Stimulated activated CD8-positive, alpha-beta memory T cell treated with anti-CD3 and anti-CD28 coated beads, Interleukin-4, amount 100 ng/mL, for 24 hours (primary cell): Measurements from ENCODE around the gene HMGA1.
"Not testable (repeated sequence)": the region's sequence is repeated elsewhere in the genome, so short reads cannot be mapped to it uniquely, and the experiment has no call there.

Experiments
- DNase-seq: peaks from one replicate; pipeline ENCODE4 v3.0.0-alpha.2; 2020; ENCODE audit warnings: low read depth

Gene HMGA1

DNA sequence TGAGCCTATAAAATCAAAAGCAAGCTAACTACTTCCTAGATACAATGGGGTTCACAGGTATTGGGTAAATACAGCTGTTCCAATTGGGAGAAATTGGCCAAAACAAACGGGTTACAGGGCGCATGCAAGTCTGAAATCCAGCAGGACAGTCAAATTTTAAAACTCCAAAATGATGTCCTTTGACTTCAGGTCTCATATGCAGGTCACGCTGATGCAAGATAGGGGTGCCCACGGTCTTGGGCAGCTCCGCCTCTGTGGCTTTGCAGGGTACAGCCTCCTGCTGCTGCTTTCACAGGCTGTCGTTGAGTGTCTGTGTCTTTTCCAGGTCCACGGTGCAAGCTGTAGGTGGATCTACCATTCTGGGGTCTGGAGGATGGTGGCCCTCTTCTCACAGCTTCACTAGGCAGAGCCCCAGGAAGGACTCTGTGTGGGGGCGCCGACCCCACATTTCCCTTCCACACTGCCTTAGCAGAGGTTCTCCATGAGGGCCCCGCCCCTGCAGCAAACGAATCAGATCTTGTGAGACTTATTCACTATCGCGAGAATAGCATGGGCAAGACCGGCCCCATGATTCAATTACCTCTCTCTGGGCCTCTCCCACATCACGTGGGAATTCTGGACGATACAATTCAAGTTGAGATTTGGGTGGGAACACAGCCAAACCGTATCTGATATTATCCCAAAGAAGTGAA is 24.0 kb downstream of the HMGA1 start:
- no peak for DNase-seq

DNA sequence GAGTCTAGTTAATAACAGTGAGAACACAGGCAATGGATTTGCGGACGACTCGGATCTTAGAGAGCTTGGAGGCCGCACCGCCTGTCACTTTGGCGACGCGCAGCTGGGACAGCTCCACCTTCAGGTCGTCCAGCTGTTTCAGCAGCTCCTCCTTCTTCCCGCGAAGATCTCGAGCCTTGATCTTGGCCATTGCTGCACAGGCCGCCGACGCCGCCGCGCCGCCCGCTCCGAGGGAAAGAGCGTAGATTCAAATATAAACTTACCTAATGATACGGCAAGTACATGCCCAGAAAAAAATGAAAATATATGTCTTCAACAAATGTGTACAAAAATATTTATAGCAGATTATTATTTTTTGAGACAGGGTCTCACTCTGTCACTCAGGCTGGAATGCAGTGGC is 26.8 kb downstream of the HMGA1 start:
- DNase-seq: not testable (repeated sequence)

DNA sequence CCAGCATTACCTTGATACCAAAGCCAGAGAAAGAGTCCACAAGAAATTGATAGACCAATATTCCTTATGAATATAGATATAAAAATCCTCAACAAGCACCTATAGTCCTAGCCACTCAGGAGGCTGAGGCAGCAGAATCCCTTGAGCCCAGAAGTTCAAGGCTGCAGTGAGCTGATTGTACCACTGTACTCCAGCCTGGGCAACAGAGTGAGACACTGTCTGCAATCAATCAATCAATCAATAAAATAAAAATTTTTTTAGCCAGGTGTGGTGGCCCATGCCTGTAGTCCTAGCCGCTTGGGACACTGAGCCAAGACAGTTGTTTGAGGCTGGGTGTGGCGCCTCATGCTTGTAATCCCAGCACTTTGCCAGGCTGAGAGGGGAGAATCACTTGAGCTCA is 31.1 kb downstream of the HMGA1 start:
- no peak for DNase-seq

DNA sequence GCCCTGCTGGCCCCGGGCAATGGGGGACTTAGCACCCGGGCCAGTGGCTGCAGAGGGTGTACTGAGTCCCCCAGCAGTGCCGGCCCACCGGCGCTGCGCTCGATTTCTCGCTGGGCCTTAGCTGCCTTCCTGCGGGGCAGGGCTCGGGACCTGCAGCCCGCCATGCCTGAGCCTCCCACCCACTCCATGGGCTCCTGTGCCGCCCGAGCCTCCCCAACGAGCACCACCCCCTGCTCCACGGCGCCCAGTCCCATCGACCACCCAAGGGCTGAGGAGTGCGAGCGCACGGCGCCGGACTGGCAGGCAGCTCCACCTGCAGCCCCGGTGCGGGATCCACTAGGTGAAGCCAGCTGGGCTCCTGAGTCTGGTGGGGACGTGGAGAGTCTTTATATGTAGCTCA is 32.5 kb downstream of the HMGA1 start:
- DNase-seq: not testable (repeated sequence)

DNA sequence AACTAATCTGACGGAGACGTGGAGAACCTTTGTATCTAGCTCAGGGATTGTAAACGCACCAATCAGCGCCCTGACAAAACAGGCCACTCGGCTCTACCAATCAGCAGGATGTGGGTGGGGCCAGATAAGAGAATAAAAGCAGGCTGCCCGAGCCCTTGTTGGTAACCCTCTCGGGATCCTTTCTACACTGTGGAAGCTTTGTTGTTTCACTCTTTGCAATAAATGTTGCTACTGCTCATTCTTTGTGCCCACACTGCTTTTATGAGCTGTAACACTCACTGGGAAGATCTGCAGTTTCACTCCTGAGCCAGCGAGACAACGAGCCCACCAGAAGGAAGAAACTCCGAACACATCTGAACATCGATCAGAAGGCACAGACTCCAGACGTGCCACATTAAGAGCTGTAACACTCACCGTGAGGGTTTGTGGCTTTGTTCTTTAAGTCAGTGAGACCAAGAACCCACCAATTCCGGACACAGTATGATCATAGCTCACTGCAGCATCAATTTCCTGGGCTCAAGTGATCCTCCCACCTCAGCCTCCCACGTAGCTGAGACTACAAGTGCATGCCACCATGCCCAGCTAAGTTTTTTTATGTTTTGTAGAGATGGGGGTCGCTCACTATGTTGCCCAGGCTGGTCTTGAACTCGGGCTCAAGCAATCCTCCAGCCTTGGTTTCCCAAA is 33.1 kb downstream of the HMGA1 start:
- not testable (repeated sequence) for DNase-seq

DNA sequence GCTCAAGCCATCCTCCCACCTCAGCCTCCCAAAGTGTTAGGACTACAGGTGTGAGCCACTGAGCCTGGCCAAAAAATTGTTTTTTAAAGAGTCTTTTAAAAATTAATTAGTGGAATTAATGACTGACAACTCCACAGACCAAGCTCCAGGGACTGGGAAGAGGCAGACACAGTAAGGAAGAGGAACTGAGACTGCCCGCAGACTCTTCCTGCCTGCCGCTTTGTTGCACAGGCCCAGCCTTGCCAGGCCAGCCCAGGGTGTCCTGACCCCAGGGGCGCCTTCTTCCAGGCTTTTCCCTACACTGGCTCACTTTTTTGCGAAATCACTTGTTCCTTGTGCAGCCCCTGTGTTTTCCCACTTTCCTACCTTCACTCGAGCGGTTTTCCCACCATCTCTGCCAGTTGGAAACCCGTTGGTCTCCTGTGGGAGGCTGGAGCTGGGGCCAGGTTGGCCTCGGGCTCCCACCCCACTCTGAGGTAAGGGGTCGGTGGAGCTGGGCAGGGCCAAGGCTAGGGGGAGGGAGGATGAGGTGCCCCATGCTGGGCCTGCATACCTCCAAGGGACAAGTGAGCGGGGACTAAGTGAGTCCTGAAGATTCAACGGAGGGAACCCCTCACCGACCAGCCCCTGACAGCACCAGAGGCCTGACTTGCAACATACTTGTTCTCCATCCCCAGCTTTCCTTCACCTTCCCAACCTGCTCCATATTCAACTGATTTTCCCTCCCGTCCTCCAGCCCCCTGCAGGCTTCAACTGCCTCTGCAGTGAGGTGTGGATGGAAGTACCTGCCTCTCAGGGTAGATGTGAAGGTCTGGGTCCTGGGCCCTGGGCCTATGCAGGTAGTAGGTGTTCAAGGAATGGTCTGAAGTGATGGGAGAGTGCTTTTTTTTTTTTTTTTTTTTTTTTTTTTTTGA is 35.6 kb downstream of the HMGA1 start:
- no peak for DNase-seq

DNA sequence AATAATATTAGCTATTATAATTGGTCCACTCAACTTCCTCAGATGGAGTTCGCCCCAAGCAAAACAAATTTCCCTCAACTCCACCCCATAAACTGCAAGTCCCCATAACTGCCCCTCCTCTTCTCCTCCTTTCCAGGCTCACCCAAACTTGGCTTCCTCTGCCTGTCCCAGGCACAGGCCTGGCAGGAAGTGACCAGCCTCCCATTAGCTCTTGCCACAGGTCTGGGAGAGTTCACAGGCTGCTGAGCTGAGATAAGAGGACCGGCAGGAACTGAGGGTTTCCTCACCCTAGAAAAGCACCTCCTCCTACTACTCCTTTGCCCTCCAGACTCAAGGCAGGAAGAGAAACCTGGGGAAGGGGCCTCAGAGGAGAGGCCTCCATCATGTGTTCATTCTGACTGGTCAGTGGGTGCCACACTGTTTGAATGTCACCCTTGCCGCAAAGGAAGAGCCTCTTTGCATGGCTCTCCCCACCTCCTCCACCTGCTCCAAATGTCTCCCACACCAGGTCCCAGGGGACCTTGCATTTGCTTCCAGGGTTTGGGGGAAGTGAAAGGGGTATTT is 36.7 kb downstream of the HMGA1 start:
- DNase-seq: no peak

DNA sequence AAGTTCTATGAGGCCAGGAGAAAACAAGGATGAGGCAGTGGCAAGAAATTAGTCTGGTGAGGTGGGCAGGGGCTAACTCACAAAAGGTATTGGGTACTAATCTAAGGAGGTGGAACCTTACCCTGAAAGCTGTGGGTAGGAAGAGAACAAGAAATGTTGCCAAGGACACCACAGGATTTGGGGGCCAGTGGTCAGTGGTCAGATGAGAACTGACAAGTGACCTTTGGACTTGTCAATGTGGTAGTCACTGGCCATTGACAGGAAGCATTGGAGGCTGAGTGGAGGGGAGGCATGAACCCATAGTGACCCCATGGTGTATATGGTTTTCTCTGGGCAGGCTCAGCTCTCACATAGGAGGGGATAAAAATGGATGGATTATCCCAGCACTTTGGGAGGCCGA is 37.5 kb downstream of the HMGA1 start:
- DNase-seq: no peak

DNA sequence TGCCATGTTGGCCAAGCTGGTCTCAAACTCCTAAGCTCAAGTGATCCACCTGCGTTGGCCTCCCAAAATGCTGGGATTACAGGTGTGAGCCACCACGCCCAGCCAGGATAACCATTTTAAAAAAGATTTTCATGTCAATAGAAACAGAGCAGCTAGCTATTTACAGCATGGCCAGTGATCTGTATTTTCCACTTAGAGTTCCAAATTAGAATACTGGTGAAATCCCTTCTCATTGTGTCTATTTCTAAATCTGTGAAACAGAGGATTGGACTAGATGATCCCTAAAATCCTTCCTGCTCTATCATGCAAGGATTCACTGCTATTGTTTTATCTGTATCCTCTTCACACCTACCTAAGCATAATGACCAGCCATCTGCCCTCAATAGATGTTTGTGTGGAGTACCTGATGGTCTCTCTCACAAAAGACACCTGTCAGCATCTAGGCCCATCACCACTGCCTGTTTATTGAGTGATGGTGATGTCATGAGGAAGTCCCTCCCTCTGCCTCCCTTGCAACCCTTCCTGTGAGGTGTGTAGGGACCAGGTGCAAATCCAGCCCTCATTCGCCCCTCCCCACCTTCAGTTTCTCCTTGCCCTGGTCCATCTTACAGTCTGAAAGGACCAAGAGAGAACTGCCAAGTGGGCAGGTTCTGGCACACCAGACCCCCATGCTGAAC is 38.6 kb downstream of the HMGA1 start:
- no peak for DNase-seq

DNA sequence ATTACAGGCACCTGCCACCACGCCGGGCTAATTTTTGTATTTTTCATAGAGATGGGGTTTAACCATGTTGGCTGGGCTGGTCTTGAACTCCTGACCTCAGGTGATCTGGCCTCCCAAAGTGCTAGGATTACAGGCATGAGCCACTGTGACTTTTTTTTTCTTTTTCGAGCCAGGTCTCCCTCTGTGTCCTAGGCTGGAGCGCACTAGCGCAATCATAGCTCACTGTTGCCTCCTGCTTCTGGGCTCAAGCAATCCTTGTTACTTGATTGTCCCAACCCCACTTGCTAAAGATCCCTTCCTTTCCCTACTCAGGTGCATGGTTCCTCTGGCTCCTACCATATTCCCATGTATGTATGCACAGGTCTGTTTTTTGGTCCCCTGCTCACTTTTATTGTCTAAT is 39.5 kb downstream of the HMGA1 start:
- DNase-seq: no peak

DNA sequence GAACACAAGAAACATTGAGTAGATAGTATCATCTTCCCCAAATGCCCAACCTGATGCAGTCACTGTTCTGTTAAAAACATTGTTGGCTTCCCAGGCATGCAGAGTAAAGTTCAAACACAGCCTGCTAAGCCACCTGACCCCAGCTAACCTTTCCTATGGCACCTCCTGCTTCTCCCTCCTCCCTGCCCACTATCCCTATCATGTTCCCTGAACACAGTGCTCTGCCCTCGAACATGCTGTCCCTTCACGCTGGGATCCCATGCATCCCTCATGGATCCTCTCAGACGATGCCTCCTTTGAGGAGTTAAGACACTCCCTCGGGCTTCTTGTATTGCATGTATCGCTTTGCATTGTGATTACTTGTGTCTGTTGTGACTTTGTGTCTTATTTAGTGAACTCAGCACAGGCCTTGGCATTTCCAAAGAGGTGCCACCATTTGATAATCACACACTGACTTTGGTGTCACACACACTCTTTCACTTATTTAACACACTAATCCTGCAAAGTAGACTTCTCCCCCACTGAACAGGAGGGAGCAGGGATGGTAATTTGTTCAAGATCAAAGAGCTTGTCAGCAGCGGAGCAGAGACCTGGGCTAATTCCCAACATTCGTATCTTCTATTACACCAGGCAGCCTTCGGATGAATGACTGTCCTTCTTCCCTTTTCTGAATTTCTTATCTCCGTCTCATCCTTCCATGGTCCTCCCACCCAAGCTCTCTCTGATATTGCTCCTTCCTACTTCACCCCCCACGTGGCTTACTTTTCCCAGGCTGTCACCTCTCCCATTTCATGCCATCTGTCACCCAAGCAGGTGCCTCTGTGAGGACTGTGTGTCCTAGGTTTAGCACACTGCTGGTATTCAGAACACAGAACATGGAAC is 40.4 kb downstream of the HMGA1 start:
- DNase-seq: no peak

DNA sequence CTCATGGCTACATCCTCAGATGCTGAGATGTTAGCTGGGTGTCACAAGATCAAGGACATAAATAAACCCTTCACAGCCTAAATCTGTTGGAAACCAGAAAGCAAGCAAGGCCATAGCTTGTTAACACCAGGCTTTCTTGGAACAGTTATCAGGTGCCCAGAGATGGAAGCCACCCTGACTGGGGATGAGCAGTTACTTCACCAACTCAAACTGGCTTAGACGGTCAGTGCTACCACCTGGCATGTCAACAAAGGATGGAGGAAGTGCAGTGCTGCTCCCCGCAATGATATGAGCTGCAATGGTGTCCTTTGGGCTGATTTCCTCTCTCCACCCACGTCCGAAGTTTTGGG is 41.1 kb downstream of the HMGA1 start:
- no peak for DNase-seq

DNA sequence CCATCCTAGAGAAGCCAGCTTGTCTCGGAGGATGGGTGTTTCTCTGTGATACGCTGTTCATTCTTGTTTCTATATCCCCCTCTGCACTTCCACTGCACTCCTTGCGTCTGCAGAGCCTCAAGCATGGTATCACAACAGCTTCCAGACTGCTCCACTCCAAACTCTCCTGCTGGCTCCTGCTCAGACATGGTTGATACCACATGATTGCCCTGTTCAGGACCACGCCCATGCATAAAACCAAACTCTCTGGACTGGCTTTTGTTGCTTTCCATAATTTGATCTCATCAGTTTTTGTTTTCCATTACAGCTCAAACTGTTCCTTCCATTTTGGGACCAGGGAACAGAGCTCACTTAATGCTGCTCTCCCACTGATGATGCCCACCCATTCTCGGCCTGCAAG is 42.2 kb downstream of the HMGA1 start:
- DNase-seq: no peak

DNA sequence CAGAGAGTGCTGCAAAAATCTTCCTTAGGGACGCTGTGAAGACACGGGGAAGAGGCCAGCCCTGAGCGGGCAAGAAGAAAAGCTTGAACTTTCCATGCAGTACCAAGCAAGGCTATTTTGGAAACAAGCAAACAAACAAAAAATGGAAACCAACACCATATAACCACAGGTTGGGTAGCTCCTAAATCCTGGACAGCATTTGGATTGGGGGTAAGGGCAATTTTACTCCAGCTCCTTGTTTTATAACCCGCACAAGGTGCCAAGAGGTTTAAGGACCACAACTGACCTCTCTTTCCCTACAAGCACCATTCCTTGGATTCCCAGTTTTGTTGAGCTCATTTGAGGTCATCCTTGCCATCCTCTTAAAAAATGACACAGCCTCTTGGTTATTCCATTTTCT is 43.5 kb downstream of the HMGA1 start:
- DNase-seq: no peak

DNA sequence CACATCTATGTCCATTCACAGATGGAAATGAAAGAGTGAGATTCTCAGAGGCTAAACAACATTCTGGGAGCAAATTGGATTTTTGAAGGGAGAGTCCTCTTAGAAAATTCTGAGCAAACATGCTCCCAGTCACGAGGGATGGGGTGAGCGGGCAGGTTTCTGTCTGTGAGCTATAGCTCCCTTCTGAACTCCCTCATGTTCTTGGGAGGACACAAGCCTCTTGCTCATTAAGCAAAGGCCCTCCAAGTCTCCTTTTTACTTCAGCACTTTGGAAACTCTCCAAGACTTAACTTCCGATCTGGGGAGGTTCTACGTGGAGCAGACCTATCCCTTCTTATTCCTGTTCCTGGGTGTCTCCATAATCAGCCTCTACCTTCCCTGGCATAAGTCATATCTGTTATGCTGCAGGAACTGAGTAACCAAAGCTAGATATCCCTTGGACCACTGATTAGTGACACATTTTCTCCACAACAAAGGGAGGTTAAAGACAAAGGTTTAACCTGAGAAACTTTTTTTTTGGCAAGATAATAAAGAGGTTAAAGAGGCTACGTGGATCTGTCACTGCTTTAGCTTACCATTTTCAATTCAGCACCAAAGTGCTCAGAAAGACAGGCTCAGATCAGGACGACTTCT is 45.1 kb downstream of the HMGA1 start:
- DNase-seq: no peak

DNA sequence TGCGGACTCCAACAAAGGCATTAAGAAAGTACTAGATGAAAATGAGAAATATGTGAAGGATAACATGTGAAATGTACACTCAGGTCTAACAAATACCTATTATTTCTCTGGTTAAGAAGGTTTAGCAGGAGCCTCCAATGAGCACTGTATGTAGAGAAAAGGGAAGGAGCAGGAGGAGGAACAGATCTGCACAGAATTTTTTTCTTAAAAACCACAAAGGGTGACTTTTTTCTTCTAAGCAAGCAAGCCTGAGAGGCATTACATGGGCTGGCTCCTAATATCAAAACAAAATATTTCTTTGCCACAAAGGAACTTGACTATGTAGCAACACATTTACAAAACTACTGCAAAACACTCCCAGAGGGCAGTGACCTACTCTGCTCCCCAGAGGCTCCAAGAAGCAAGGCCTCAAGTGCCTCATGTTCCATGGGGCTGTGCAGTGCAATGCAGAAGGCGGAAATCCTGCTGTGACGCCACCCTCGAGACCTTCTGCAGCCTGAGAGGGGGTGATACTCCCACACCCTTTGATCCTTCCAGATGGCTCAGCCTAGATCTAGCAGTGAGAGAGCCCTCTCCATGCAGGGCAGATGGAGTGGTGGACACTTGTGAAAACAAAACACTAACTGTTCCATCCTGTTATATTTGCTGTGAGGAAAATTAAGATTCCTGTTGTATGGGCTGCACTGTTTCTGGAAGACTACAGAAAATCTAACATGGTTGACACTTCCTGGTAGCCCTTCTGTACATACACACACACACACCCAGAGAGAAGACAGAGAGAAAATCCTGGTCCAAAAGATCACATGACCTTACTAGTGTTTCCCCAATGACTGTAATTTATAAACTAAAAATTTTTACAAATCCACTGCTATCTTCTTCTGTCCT is 48.1 kb downstream of the HMGA1 start:
- no peak for DNase-seq

DNA sequence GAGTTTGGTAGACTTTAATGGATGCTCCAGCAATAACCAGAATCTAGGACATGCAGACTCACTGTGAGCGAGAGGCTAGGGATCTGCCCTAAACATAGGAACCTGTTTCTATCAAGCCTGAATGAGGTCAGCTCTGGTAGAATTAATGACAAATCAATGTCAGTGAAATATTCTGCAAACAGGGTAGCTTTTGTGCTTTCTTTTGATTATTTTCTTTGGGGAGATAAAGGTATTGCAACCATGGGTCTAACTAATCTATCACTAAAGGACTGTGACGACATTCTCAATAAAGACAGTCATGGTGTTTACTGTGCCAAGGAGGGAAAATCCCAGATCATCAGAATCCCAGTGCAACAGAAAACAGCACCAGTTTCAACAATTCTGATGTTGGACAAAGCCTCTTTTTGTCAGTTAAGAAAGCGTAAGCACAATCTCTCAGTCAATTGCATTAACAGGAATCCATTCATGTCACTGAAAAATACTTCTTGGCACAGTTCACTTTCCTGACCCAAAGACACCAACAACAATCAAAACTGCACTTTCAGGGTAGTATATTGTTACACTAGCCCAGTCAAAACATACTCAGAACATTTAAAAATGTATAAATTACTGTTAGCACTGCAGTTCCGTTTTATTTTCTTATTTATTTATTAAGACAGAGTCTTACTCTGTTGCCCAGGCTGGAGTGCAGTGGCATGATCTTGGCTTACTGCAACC is 48.9 kb downstream of the HMGA1 start:
- DNase-seq: no peak

DNA sequence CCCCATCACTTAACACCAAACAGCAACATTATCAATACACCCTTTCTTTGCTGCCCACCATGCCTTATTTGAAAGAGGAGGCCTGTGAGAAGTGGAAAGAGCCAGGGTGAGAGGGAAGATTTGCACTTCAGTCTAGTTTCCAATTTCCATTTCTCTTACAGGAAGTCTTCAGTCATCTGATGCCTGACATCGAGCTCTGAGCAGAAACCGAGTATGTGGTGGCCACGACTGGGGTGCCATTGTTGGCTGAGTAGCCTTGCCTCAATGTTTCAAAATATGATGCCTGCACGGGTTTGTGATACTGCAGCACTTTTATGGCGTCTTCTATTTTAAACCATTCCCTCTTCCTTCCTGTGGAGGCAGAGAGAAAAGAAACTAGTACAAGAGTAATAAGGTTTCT is 51.9 kb downstream of the HMGA1 start:
- no peak for DNase-seq

DNA sequence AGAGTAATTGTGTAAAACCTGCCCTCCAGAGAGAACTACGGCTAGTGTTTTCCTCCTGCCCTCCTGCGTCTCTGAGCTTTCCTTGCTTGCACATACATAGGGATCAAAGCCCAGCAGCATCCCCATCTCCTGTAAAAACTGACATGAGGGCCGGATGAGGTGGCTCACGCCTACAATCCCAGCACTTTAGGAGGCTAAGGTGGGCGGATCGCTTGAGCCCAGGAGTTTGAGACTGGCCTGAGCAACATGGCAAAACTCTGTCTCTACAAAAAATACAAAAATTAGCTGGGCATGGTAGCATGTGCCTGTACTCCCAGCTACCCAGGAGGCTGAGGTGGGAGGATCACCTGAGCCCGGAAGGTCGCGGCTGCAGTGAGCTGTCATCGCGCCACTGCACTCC is 52.5 kb downstream of the HMGA1 start:
- no peak for DNase-seq
